Measurements from ENCODE around the gene FAM107B.

FAM107B gene

DNA sequence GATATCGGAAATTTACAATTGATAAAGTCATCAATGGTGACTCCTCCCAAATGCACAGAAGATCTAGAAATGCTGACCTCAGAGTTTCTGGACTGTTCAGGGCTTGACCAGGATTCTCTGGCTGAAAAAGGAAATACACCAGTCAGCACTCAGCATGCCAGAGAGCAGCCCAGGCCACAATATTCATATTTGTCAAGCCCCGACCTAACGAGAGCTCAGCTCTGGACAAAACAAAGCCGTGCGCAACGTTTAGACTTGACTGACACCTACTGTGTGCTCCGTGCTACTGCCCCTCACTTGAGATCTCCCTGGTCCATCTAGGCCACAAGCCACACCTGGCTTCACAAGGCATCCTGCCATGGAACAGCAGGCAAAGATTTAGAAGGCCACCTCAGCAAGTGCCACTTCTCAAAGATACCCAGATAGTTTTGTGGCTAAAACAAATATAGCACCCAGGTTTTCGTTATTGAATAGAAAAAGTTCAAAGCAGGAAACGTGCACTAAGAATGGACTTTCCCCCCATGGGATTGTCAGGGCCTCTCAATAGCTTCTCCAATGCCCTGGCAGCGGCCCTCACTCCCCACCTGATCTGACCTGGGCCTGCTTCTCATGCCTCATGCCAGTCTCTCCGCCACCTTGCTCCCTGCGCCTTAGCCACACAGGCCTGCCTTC lies 218.3 kb downstream of the FAM107B start:
- DNase-seq (ENCODE audit: low read depth in 3 of 3), result no peak

DNA sequence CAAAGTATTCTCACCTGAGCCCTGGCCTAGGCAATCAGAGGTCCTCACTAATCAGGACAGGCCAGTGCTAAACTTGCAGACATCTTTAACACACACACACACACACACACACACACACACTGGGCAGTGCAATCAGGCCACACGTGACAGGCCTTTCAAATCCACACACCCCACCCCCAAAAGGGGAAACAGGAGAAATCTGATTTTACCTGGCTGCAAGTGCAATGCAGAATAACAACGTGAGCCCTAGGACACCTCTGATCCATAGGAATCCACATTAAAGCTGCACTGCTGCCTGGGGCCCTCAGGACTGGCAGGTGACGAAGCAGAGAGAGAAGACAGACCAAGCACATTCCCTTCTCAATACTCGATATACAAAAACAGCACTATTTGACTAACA lies 218.9 kb downstream of the FAM107B start:
- DNase-seq (ENCODE audit: low read depth in 3 of 3), result no peak

DNA sequence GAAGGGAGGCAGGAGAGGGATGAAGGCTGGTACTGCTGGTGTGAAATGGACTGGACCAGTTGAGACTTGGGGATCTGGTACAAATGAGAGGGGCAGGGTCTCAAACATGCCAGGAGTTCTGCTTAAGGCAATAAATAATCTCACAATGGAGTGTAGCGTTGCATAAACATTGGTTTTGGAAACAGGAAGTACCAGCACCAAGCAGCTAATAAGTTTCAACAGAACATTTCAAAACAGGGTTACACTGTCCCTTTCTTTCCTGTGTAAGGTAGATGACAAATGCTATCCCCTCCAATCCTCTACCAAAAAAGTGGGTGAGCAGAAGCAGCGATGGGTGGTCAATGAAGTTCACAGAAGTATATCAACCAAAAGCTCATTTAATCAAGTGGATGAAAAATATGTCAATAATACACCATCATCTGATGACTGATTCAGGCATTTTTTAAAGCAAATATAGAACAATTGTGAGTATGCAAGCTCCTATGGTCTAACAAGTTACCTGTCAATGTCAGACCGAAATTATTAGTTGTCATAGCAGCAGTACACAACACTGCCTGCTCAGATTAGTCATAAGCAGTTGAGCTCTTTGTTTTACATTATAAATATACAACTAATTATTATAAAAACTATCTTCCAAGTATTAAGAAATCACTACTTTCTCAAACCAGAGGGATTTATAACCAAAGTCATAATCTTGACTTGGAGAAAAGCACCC lies 220.0 kb downstream of the FAM107B start:
- DNase-seq (ENCODE audit: low read depth in 3 of 3), result no peak

DNA sequence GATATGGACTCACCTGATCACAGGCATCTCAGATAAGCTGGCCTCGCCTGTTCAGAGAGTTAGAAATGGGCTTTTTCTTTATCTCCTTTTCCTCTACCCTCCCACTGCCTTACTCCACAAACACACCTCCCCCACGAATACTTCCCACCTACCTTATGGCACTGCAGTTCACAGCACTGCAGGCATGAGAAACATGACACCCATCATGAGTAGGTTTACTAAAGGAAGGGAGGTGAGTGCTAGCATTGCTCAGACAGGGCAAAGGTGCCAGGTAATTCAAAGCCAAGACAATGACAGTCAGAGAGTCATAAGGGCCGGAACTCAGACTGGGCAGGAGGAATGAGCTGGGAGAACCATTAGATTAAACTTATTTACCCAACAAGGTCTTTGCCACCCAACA lies 220.6 kb downstream of the FAM107B start:
- DNase-seq (ENCODE audit: low read depth in 3 of 3), result no peak

DNA sequence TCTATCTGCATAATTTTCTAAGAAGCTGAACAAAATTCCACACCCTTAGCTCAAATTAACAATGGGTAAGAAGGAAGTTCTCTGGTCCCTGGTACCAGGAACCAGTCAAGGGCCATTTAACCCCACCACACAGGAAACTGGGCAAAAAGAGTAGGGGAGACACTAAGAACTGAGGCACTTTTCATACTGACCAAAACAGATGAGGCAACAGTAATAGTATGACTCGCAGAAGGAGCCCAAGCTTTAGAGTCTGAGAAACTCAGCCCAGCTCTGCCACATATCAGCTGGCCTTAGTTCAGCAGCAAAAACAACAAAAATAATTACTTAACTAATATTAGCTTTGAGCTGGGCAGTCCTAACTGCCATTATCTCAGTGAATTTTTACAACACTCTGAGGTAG lies 221.2 kb downstream of the FAM107B start:
- no peak for DNase-seq (ENCODE audit: low read depth in 3 of 3)

DNA sequence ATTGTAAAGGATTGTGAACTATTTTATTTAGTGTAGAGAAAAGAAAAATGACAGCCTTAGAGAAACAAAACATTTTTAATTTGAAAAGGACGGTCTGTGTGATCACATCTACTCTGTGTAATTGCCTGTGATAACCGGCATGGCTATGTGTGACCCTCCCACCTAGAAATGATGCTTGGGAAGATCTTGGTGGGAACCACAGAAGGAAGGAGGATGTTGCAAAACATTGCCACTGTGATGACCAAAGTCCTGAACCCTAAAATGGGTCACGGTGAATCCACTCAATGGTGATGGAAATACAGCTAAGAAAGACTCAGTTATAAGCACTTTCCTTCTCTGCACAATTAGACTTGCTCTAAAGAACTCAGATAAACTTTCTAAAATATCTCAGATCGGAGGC lies 222.7 kb downstream of the FAM107B start:
- DNase-seq (ENCODE audit: low read depth in 3 of 3), result no peak

DNA sequence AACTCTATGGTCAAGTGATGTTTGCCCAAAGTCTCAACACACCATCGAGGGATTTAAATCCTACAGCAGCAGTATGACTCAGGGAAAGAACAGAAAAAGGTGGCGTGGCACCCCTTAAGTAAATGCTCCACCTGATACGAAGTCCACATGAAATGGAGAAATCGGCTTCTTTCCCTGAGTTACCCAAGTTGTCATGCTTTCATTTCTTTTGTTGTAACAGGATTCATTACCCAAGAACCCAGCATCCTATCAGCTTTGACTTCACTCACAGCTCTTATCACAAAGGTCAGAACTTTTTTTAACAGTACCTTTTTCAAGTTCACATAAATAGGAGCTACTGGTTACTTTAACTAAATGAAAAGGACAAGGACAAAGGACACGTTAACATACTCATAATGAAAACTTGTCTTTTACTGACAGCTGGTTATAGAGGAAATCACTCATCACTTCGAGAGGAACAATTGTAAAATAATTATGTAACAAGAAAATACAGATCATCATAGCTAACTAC lies 224.2 kb downstream of the FAM107B start:
- DNase-seq (ENCODE audit: low read depth in 3 of 3), result no peak

DNA sequence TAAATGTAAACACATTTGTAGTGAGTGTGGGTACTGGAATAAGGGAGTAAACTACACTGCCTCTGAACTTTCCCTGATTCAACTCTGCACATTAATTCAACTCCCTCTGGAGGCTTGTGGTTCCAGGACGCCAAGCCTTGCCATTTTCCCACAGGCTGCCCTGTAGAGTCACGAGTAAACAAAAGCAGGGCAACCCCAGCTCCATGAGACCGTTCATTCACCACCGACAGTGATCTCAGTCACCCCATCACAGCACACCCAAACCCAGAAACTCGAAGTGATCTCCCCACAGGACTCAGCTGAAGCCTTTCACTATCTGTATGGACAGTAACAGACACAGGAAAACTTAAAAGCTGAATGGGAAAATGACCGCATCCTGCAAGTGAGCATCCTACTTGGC lies 225.2 kb downstream of the FAM107B start:
- no peak for DNase-seq (ENCODE audit: low read depth in 3 of 3)

DNA sequence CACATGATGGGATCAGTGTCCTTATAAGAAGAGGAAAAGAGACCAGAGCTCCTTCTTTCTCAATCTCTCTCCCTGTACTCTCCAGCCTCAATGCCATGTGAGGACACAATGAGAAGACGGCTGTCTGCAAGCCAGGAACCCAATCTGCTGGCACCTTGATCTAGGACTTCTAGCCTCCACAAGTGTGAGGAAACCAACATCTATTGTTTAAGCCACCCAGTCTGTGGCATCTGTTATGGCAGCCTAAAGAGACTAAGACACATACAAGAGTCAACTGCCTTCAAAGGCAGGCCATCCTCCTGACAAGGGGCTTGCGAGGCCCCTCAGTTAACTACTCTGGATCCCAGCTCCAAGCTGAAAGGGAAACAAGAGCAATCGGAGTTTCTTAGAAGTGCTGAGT lies 225.7 kb downstream of the FAM107B start:
- no peak for DNase-seq (ENCODE audit: low read depth in 3 of 3)

DNA sequence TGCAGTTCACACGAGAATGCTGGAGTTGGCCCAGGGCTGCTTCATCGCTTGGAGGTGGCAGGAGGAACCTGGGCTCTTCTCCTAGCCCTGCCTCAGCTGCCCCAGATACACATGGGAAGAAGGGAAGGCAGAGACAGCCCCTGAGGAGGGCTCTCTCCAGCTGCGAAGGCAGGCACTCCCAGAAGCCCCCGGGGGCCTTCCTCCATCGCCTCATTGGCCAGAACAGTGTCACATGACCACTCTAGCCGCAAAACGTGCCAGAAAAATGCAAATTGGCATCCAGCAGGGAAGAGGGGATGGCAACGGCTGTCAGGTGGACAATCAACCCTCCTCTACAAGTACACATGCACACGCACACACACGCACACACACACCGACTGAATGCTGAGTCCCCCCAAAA lies 226.2 kb downstream of the FAM107B start:
- no peak for DNase-seq (ENCODE audit: low read depth in 3 of 3)

DNA sequence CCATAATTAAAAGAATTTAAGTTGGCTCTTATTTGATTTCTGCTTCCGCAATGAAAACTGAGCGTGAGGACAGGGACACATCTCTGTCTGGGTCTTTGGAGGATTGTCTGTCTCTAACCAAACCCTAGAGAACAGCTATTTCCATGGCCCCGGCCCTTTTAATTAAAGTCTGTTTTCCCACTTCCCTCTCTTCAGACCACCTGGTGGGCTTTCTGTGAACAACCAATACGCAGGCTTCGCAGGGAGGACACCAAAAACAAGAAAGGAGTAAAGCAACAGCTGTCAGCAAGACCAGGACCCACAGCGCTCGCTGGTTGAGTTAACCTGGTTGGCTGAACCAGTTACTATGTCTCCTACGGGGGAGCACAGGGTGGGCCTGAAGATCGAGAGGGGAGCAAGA lies 226.9 kb downstream of the FAM107B start:
- DNase-seq (ENCODE audit: low read depth in 3 of 3), result no peak

DNA sequence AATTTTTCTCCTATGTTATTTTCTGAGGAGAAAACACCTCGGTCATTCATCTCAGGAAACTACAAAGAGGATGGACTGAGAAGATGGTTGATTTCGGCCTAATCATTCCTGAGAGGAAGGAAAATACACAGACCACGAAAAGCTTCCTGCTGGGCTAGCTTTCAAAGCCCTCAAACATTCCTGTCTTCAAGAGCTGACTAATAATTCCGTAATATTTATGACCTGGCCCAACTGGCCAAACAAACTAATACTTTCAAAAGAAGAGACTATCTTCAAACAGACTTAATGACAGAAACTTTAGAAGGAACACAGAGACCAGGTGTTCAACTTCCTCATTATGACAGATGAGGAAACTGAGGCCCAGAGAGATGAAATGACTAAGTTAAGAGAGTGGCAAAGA lies 228.9 kb downstream of the FAM107B start:
- no peak for DNase-seq (ENCODE audit: low read depth in 3 of 3)

DNA sequence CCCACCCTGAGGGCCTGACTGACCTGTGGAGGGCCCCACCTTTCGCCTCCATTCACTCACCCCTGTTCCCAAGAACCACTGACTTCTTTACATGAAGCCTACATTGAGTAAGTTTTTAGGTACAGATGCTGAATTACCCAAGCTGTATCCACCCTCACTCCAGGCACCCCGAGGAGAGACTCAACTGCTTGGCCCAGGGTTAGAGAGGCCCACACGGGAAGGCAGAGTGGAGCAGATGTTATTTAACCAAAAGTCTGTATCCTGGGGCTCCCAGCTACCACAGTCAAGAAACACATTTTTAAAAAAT lies 230.8 kb downstream of the FAM107B start:
- no peak for DNase-seq (ENCODE audit: low read depth in 3 of 3)

DNA sequence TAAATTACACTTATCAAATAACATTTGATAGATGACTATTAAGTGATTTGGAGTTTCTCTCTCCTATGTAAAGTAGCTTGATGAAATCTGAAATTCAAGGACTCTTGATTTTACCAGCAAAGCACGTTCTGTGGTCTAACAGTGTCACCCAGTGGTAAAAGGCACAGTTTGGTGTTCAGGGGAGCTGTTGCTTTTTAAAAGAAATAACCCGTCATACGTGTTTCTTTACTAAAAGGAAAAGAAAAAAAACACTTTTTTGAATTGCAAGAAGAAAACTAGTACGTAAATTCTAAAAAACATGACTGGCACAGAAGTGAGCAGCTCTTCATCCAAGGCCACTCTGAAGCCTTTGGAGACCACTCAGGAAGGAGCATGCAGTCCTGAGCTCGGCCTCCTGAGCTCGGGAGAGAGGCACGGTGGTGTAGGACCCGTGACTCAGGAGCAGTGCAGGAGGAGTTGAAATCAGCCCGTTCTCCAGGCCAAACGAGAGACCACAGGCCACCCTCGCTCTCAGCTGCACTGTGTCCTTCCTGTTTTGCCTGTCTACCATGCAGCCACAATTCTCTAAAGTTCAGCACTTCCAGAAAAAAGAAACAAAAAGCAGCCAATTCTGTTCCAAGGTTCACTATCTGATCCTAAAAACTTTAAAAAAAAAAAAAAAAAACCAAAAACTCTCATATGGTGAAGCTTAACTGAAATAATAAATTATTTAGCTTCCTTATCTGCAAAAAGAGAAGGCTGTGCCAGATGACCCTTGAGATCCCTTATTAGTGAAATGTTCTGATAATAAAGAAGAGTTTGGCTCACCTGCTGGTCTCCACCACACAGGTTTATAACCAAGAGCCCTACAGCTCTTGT lies 231.4 kb downstream of the FAM107B start:
- DNase-seq (ENCODE audit: low read depth in 3 of 3), result no peak

DNA sequence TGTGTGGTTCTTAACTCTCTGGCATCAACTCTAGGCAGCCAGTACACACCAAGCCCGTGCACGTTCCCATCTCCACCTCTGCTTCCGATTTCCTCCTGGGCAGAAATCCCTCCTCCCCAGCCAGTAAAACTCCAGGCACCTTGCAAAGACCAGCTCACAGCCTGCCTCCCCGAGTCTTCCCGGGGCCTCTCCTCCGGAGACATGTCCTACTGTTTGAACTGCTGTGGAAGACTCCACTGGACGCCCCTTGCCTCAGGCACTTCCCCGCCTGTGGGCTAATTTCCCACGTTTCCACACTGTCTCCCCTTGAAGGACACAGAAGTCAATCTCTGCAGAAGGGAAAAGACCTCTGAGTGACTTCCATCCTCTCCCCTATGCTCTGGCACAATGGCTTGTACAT lies 233.3 kb downstream of the FAM107B start:
- DNase-seq (ENCODE audit: low read depth in 3 of 3), result no peak

DNA sequence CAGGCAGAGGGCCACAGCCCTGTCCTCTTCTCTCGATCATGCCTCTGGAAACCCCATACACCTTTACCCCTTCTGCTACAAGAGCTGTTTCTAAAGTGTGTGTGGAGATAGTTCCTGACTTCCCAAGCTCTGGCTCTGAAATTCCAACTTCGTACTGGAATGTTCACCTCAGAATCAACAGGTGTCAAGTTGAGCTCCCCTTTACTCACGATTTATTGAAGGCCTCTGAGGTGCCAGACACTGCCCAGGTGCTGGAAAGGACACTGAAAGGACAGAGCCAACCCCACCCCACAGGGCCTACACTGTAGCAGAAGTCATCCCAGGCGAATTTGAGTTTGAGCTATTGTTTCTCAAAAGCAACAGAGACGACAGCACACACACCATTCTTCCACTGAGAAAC lies 234.1 kb downstream of the FAM107B start:
- no peak for DNase-seq (ENCODE audit: low read depth in 3 of 3)

DNA sequence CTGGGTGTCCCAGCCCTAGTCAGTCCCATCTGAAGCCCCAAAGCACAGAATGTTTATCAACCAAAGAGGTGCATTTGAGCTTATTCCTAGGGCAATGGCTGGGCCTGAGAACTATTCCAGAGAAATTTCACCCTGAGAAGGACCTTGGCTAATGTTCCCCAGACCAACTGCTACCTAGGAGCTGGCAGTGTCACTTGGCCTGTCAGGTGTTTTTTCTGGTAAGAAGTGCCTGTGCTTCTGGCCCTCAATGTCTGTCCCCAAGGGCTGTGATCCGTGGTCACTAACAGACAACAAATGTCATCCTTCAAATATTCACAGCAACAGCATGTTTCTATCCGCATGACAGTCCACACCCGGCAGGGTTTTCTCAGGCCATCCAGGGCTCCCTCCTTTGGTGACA lies 234.6 kb downstream of the FAM107B start:
- no peak for DNase-seq (ENCODE audit: low read depth in 3 of 3)

DNA sequence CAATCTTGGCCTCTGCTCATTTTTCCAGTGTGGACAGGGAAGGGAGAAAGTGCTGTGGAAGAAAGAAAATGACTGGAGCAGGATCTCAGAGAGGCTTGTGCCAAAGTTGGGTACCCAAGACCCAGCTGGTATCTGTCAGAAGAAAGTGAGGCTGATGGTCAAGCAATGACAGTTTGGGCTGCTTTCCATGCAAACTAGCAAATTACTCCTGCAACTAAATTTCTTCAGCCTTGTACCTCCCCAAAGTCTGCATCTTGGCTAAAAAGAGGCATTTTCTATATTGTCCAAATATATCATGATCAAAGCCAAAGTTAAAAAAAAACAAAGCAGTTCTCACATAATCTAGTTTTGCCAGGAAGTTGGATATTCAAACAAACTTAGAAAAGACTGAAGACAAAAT lies 235.5 kb downstream of the FAM107B start:
- no peak for DNase-seq (ENCODE audit: low read depth in 3 of 3)

DNA sequence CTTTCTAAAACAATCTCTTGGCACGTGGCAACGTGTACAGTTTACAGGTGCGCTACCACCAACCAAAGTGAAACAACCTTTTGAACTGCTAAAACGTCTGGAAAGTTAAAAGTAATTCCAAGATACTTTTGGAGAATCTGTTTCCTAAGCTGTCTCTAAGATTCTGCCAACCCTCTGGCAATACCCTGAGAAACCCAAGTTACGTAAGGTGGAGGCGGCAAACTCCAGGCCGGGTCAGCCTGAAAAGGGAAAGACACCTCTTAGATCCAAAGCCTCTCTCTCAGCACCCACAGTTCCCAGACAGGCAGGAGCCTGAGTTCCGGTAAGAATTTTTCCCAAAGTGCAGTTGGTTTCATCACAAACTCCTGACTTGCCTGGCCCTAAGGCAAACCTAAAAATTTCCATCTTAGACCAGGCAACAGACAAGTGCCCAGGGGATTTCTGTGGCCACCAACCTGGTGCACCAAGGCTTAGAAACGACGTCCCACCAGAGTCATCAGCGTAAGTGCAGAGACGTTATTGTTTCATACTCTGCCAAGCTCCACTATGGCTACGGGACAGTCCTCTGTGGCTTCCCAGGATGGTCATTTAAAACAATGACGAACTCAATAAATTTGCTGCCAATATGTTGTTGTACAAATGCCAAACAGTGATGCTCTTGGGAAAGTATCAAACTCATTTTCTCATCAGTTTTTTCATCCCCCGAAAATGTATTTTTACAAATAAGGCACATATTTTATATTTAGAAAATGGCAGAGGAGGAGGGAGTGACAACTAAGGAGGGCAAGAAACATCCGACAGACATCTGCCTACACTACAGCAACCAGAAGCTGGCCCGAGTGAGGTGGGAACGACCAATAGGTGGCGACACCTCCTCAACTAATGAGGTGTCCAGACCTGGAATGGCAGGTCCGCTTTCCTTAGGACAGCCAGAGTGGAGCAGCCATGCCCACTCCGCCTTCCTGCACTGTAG lies 238.2 kb downstream of the FAM107B start:
- peak in 2 of 3 donors; percentile 37 to 40 for DNase-seq (ENCODE audit: low read depth in 3 of 3)

DNA sequence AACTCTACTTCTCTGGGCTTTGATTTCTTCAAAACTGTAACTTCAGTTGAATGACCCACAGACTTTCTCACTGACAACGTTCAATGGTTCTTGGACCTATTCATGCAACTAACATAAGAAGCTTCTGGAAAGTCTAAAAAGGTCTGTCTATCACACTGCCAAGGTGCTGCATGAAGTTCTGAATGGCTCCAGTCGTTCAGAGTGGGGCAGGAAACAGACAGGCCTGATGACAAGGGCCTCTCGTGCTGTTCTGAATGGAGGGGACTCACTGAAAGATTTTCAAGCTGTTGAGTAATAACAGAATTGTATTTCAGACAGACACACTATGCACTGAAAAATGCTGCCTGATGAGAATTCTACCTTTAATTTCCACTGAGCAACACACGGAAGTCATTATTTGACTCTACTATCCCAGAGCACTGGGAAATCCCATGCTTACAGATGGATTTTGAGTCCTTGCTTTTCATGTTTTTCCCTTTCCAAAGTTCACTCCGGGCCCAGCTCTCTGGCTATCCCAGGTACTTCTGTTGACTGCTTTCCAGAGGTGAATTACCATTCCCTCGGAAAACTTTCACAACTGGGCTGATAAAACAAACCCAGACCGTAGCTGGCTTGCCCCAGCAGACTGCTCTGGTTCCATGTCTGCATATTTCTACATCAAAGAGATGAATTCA lies 239.1 kb downstream of the FAM107B start:
- DNase-seq (ENCODE audit: low read depth in 3 of 3), result no peak

DNA sequence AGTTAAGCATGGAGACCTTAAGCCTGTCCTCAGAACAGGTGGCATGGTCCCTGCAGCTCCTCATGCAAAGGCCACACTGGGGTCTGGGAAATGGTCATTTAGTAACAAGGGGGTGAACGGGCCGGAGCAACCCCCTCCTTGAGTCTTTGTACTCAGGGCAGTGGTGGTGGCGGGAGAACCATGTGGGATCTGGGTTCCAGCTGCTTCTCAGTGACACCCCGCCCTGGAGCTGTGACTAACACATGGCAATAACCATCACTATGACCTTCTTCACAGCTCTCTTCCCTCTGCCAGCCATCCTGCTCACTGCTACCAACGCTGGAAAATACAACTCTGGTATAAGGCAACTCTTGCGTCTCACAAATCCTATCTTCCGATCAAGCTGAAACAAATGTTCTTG lies 240.5 kb downstream of the FAM107B start:
- DNase-seq (ENCODE audit: low read depth in 3 of 3), result no peak

Measured in stimulated activated CD4-positive, alpha-beta T cell treated with anti-CD3 and anti-CD28 coated beads, TNF-alpha, amount 100 ng/mL, for 48 hours (primary cell).